ENCODE results near the gene PNMA6F.

- TF ChIP-seq CTCF (conservative IDR thresholded peaks at IDR 0.05; ENCODE audit: low read depth in 2 of 2), result no peak
- no peak for TF ChIP-seq EZH2 (IDR thresholded peaks at IDR 0.05; ENCODE audit: low read depth, unreplicated experiment)
These were observed 48.9 kb upstream of the PNMA6F start for GRCh38 chrX:153370293-153371055.

Data from GM23338 (cell line).